CD1c-positive myeloid dendritic cell (primary cell): ENCODE results near the gene DEPDC5.

Experiments used
- DNase-seq: peaks from one replicate; pipeline ENCODE4 v3.0.0-alpha.2; 2016; ENCODE audit errors: extremely low spot score

The DEPDC5 gene

GRCh38 chr22:31895411-31896123 lies 141.7 kb downstream of the DEPDC5 start:
- DNase-seq: no peak

DNA sequence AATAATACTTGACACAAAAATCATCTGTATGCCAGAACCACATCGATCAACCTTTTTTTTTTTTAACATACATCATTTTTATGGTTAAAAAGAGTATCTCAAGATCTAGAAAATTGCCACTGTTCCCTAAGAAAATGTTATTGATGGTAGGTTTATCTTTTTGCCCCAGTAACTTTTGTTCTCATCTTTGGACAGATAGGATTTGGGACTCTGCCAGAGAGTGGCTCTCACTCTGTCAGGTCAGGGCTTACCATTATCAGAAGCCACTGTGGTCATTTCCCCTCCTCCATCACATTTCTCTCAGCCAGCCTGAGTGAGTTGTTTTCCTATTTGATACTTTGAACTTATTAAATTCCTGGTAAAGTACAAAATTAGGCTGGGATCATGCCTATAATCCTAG lies 142.7 kb downstream of the DEPDC5 start:
- no peak for DNase-seq

DNA sequence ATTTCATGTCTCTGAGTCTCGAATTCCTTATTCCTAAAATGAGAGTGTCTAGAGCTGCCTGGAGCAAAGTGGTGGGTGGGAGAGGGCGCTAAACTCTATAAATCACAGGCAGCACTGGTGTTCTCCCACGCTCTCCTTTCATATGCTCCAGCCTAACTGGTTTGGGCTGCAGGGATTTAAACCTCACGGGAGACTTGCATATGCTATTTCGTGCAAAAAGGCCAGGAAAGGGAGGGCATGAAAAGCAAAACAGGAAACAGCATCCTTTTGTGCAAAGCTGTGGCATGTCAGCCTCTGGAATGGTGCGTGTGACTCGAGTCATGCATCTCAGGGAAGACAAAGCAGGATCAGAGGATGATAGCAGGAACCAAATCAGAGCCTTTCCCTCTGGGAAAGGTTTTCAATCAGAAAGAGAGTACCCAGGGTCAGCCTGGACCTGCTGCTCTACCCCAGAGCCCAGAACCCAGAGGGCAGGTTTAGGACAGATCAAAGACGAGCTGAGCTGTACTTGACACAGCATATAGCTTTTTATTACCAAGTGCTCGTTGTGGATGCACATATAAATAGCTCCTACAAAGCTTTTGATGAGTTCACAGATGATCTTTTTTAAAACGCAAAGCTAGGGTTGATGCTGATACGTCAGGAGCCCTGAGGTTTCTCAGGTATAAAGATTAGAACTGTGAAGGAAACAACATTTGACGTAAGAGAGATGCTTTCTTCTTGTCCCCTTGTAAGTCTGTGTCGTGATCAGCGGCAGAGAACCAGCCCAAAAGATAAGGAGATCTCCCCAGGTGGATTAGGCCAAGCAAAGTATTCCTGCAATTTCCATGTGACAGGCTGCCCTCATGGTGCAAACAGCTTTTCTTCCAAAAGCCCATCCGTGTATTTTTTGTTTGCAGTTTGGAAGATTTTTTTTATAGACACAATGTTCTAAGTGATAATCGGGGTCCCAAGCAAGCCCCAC lies 144.3 kb downstream of the DEPDC5 start:
- no peak for DNase-seq

- no peak for DNase-seq
Observed at GRCh38 chr22:31898926-31899325, 145.1 kb downstream of the DEPDC5 start.

- DNase-seq: no peak
Observed at GRCh38 chr22:31899669-31900068, 145.8 kb downstream of the DEPDC5 start.

- no peak for DNase-seq
Observed at GRCh38 chr22:31901388-31902137, 147.7 kb downstream of the DEPDC5 start.

DNA sequence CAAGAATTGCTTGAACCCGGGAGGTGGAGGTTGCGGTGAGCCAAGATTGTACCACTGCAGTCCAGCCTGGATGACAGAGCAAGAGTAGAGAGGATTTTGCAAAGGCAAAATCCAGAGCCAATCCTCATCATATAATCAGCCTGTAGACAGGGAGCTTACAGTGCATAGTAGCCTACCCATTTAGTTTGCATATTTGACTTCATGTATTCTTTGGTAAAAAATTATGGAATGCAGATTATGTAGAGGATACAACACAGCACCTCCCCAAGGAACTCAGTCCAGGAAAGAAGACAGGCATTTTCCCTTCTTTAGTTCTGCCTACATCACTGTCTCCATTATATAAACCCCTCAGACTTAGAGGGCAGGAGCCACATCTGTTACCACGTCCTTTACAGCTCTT lies 150.8 kb downstream of the DEPDC5 start:
- no peak for DNase-seq

DNA sequence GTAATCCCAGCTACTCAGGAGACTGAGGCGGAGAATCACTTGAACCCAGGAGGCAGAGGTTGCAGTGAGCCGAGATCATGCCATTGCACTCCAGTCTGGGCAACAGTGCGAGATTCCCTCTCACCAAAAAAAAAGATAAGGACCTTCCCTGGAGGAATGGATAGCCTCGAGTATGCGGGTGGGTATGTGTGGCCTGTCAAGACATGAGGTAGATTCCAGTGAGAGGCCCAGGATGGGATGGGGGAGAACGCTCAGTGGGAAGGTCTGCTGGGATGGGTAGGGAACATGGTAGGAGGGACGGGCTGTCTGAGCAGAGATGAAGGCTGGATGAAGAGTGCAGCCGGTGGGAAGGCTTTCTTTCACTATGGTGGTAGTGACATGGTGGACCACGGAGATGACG lies 151.5 kb downstream of the DEPDC5 start:
- DNase-seq: no peak

DNA sequence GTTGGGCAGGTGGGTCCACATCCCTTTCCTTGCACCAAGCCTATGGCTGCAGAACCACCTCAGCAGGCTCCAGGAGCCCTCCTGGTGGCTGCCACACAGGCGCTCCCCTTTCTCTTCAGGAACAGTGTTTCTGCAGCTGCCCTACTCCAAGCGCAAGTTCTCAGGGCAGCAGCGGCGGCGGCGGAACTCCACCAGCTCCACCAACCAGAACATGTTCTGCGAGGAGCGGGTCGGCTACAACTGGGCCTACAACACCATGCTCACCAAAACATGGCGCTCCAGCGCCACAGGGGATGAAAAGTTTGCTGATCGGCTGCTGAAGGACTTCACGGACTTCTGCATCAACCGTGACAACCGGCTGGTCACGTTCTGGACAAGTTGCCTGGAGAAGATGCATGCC lies 152.3 kb downstream of the DEPDC5 start:
- DNase-seq: no peak

DNA sequence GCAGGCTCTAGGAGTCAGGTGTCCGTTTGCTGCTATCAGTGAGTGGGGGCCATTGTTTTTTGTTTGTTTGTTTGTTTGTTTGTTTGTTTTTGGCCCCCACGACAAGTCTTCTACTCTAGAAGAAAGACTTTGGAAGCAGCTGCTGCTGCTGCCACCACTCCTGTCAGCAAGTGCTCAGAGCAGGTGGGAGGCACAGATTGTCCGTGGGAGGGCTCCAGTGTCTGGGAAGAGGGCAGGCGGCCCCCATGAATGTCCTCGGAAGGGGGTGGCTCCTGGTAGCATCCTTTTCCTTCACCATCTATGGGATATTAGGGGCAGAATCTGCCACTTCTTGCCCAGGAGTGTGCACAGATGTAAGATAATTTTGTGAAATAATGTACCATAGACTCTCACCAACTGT lies 152.8 kb downstream of the DEPDC5 start:
- no peak for DNase-seq

DNA sequence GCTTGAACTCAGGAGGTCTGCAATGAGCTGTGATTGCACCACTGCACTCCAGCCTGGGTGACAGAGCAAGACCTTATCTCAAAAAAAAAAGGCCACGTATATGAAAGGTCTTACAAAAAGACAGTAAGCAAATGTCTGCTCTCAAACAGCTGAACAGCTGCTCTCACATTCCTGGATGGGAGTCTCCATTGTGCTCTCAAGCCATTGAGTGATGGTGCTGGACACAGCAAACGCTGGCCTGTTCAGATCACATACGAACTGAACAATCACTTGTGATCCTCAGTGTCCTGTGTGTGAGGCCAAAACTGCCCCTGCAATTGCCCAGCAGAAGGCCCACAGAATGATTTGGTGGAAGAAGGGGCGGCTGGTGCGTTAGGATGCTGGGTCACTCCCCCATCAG lies 156.2 kb downstream of the DEPDC5 start:
- DNase-seq: no peak

DNA sequence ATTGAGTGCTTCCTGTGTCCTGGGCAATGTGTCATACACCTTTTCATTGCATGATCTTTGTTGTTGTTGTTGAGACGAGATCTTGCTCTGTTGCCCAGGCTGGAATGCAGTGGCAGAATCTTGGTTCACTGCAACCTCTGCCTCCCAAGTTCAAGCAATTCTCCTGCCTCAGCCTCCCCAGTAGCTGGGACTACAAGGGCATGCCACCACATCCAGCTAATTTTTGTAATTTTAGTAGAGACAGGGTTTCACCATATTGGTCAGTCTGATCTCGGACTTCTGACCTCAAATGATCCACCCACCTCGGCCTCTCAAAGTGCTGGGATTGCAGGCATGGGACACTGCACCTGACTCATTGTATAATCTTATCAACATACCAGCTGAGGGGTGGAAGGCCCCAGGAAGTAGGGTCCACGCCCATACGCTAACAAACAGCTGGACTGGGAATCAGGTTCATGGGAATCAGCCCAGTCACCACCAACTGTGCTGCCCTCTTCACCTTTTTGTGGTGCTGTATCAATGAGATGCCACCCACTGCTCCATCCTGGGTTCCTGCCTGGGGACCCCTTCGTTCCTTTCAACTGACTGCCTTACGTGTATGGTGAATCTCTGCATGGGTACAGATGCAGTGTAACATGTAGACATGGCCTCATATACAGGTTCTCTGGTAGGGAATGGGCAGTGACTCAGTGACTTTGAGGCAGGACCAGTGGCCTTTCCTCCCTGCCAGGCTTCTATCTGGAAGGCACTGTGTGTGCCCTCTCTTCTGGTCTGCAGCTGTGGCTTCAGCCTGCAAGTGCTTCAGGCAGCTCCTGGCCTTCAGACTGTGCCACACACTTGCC lies 158.0 kb downstream of the DEPDC5 start:
- no peak for DNase-seq

DNA sequence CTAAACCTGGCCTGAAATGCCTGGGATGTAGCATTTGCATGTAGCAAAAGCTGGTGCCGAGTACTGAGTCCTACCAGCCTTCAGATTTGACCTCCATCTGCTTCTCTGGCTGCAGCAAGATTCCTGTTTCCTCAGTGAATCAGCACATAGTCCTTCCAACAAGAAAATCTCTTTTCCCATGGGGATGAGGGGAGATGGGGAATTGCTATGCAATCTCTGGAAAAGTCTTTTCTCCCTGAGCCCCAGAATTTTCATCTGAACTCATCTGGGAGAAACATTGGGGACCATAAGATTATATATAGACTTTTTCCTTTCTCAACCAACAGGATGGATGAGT lies 158.6 kb downstream of the DEPDC5 start:
- no peak for DNase-seq

GRCh38 chr22:31915586-31915985 lies 161.8 kb downstream of the DEPDC5 start:
- DNase-seq: no peak

GRCh38 chr22:31917227-31917921 lies 163.6 kb downstream of the DEPDC5 start:
- peak; percentile 89 for DNase-seq

DNA sequence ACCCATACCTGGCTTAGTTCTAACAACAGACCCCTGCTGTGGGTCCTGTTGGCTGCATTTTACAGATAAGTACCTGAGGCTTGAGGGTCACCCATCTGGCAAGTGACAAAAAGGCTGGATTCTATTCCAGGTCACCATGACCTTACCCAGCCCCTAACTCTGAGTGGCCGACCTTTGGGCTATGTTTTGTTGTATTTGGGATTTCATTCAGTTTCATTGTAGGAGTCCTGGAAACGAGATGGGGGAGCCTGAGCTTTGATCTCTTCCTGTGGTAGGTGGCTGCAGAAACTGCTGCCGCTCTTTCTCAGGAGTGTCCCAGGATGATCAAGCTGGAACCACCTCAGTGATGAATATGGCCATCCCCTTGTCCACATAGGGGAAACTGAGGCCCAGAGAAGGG lies 165.9 kb downstream of the DEPDC5 start:
- DNase-seq: no peak

GRCh38 chr22:31920306-31920705 lies 166.5 kb downstream of the DEPDC5 start:
- no peak for DNase-seq

- peak; percentile 67 for DNase-seq
Observed at GRCh38 chr22:31921106-31921505, 167.3 kb downstream of the DEPDC5 start.

DNA sequence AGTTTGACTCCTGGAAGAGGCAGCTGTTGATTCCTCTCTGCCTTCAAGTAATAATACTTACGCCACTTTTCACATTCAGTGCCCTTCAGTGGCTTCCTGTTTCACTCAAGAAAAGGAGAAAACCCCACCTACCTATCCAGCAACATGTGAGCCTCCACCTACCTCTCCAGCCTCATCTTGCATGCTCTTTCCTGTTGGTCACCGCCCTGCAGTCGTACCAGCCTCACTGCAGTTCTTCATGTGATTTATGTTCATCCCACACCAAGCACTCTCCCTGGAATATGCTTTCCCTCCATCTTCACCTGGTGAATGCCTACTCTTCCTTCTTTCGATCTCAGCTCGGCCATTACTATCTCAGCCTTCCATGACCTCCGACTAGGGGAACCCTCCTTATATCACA lies 168.7 kb downstream of the DEPDC5 start:
- DNase-seq: peak; percentile 64

GRCh38 chr22:31923136-31923535 lies 169.3 kb downstream of the DEPDC5 start:
- peak; percentile 87 for DNase-seq

- DNase-seq: no peak
Observed at GRCh38 chr22:31923747-31924146, 169.9 kb downstream of the DEPDC5 start.
